SH-SY5Y (cell line): ENCODE data around the gene MEIS3.

Experiments used
- GATA2 ChIP-seq: IDR thresholded peaks from 2 replicates; pipeline ENCODE4 v1.6.1; 2011; ENCODE audit warnings: mild to moderate bottlenecking, low read depth, low read length
- GATA3 ChIP-seq: IDR thresholded peaks from 2 replicates; pipeline ENCODE4 v1.6.1; 2011; ENCODE audit warnings: low read depth, mild to moderate bottlenecking, low read length, moderate library complexity

GRCh38 chr19:47419030-47419783, at the start of gene MEIS3:
- TF ChIP-seq GATA2 (no peak), GATA3 (no peak)
